Fibroblast of peridontal ligament (primary cell): ENCODE measurements around the gene MRTO4.
A peak's percentile ranks its signal among the peaks of the same experiment; 100 is the strongest.
"Not testable (repeated sequence)": the region's sequence is repeated elsewhere in the genome, so short reads cannot be mapped to it uniquely, and the experiment has no call there.

Experiments used
- DNase-seq: peaks from one replicate; pipeline ENCODE4 v3.0.0-alpha.2; 2010; ENCODE audit errors: extremely low read depth

Gene MRTO4

GRCh38 chr1:19251305-19252196, at the start of gene MRTO4, which contains the start of gene EMC1:
Gene MRTO4, plus strand, starts transcription at chr1:19251805. Its CDS starts 31 bp downstream, at chr1:19251836.
Gene EMC1, minus strand, starts transcription at chr1:19251524. Its CDS starts 15 bp downstream, at chr1:19251509.
- peak; percentile 69 for DNase-seq

GRCh38 chr1:19202396-19202795, 49.2 kb upstream of the MRTO4 start:
- DNase-seq = no peak

- peak; percentile 70 for DNase-seq
These were observed 48.2 kb upstream of the MRTO4 start for GRCh38 chr1:19203440-19203839.

- peak; percentile 26 for DNase-seq
These were observed 46.9 kb upstream of the MRTO4 start for GRCh38 chr1:19204446-19205266.

- no peak for DNase-seq
These were observed 46.2 kb upstream of the MRTO4 start for GRCh38 chr1:19205403-19205802.

- DNase-seq = no peak
These were observed 45.8 kb upstream of the MRTO4 start for GRCh38 chr1:19205845-19206244.

GRCh38 chr1:19206947-19207346, 44.7 kb upstream of the MRTO4 start:
- no peak for DNase-seq

GRCh38 chr1:19208710-19209438, 42.7 kb upstream of the MRTO4 start:
- peak; percentile 86 for DNase-seq

GRCh38 chr1:19209439-19209989, 42.1 kb upstream of the MRTO4 start:
- peak; percentile 51 for DNase-seq

- peak; percentile 89 for DNase-seq
These were observed 41.4 kb upstream of the MRTO4 start, which contains the start of gene UBR4 for GRCh38 chr1:19209990-19210771. Gene UBR4, minus strand, starts transcription at chr1:19210266. Its CDS starts 18 bp downstream, at chr1:19210248.

GRCh38 chr1:19210772-19211549, 40.6 kb upstream of the MRTO4 start:
- DNase-seq = peak; percentile 45

GRCh38 chr1:19212167-19212566, 39.4 kb upstream of the MRTO4 start:
- DNase-seq = no peak

GRCh38 chr1:19213580-19213979, 38.0 kb upstream of the MRTO4 start:
- DNase-seq = no peak

- not testable (repeated sequence) for DNase-seq
These were observed 35.0 kb upstream of the MRTO4 start for GRCh38 chr1:19216585-19216984.

- DNase-seq = peak; percentile 23
These were observed 32.2 kb upstream of the MRTO4 start for GRCh38 chr1:19219451-19219850.

- no peak for DNase-seq
These were observed 31.3 kb upstream of the MRTO4 start for GRCh38 chr1:19220080-19220846.

GRCh38 chr1:19220991-19221390, 30.6 kb upstream of the MRTO4 start:
- DNase-seq = no peak

- no peak for DNase-seq
These were observed 29.0 kb upstream of the MRTO4 start for GRCh38 chr1:19222573-19222972.
